HepG2 (cell line): ENCODE results near the gene TBC1D10B. TPM values are rescaled to one million over a fixed set of nuclear protein-coding genes. Genes with fewer than 3 reads are reported as not detected.

Experiments
- BATF2 ChIP-seq: sonication (generic); formaldehyde crosslinking; IDR thresholded peaks from 2 replicates; pipeline ENCODE4 v1.8.0; 2022; ENCODE audit warnings: mild to moderate bottlenecking, missing genetic modification reagents, moderate library complexity
- CSRNP1 ChIP-seq: sonication (generic); formaldehyde crosslinking; IDR thresholded peaks from 2 replicates; pipeline ENCODE4 v1.8.1; 2023; ENCODE audit warnings: mild to moderate bottlenecking, missing genetic modification reagents
- GATAD2A ChIP-seq: IDR thresholded peaks from 2 replicates; pipeline ENCODE4 v1.6.1; 2016
- NFE2L1 ChIP-seq: sonication (generic); formaldehyde crosslinking; IDR thresholded peaks from 2 replicates; pipeline ENCODE4 v1.4.0; 2020; ENCODE audit warnings: missing genetic modification reagents, mild to moderate bottlenecking, borderline replicate concordance
- TFDP1 ChIP-seq: IDR thresholded peaks from 2 replicates; pipeline ENCODE4 v1.6.1; 2016; ENCODE audit warnings: missing compliant biosample characterization, missing genetic modification reagents, borderline replicate concordance
- U2AF1 ChIP-seq: fragments of 200-400 bp; formaldehyde crosslinking; optimal IDR thresholded peaks from 2 replicates; pipeline ENCODE3; 2017; ENCODE audit warnings: mild to moderate bottlenecking, low read depth, low read length
- ZFP91 ChIP-seq: sonication (generic); formaldehyde crosslinking; IDR thresholded peaks from 2 replicates; pipeline ENCODE4 v1.9.0; 2022; ENCODE audit warnings: missing genetic modification reagents, mild to moderate bottlenecking, borderline replicate concordance
- ZNF282 ChIP-seq: fragments of 450-650 bp; IDR thresholded peaks from 2 replicates; pipeline ENCODE4 v1.6.1; 2018; ENCODE audit not compliant: partially characterized antibody
- ZNF530 ChIP-seq: sonication (generic); formaldehyde crosslinking; IDR thresholded peaks from 2 replicates; pipeline ENCODE4 v1.5.0; 2020; ENCODE audit warnings: low read depth, mild to moderate bottlenecking, missing genetic modification reagents
- ZNF572 ChIP-seq: sonication (generic); formaldehyde crosslinking; IDR thresholded peaks from 2 replicates; pipeline ENCODE4 v1.5.1; 2020; ENCODE audit warnings: mild to moderate bottlenecking, missing genetic modification reagents
- ZNF616 ChIP-seq: sonication (generic); formaldehyde crosslinking; IDR thresholded peaks from 2 replicates; pipeline ENCODE4 v1.5.0; 2020; ENCODE audit warnings: low read depth, mild to moderate bottlenecking, missing genetic modification reagents
- ZNF619 ChIP-seq: sonication (generic); formaldehyde crosslinking; IDR thresholded peaks from 2 replicates; pipeline ENCODE4 v1.4.0; 2020; ENCODE audit warnings: mild to moderate bottlenecking, missing genetic modification reagents
- ZNF737 ChIP-seq: sonication (generic); formaldehyde crosslinking; IDR thresholded peaks from 2 replicates; pipeline ENCODE4 v1.5.0; 2020; ENCODE audit warnings: missing genetic modification reagents, mild to moderate bottlenecking, borderline replicate concordance
- ZNF766 ChIP-seq: sonication (generic); formaldehyde crosslinking; IDR thresholded peaks from 2 replicates; pipeline ENCODE4 v1.5.0; 2020; ENCODE audit warnings: missing genetic modification reagents, borderline replicate concordance
- polyA plus RNA-seq, 8 experiments: library from polyadenylated mRNA; depleted of rRNA in 3 of 8; stranded (reverse) in 7 of 8; unstranded in 1 of 8; fragments of >200 nt; fragmentation: Illumina TruSeq in 4 of 8; extraction: Trizol in 4 of 8; gene quantifications; 2 replicates each; pipeline versions ENCODE4 v1.2.1 to v1.2.3, GENCODE V29; 2011 to 2016; ENCODE audit warnings: low read depth in 4 of 8, missing spikeins in 1 of 8, mixed read lengths in 1 of 8; ENCODE audit not compliant: insufficient read depth in 1 of 8
- total RNA-seq, 5 experiments: library from RNA; depleted of rRNA; stranded (reverse); fragments of >200 nt; fragmentation: Illumina TruSeq; extraction: Trizol; gene quantifications; 2 replicates each; pipeline ENCODE4 v1.2.3, GENCODE V29; 2016; ENCODE audit warnings: low read depth in 1 of 5
- TF ChIP-seq, protein P1 (sequence below): IDR thresholded peaks from 2 replicates; pipeline ENCODE4 v1.4.0; 2020; ENCODE audit warnings: mild to moderate bottlenecking, missing genetic modification reagents
- TF ChIP-seq, protein P2 (sequence below): sonication (generic); formaldehyde crosslinking; IDR thresholded peaks from 2 replicates; pipeline ENCODE4 v1.4.0; 2020; ENCODE audit warnings: missing genetic modification reagents
- TF ChIP-seq, protein P3 (sequence below): IDR thresholded peaks from 2 replicates; pipeline ENCODE4 v1.6.1; 2016

The TBC1D10B gene
- total and polyA plus RNA-seq, 2 of the 13 experiments (the other 11 are each of a cell fraction or from before 2014, with no cell fraction given) = 15.7 to 24.8 TPM

GRCh38 chr16:30355144-30355953 lies 14.9 kb downstream of the TBC1D10B start, which contains the start of gene CD2BP2 (continued):
- TF ChIP-seq, protein P1, sequence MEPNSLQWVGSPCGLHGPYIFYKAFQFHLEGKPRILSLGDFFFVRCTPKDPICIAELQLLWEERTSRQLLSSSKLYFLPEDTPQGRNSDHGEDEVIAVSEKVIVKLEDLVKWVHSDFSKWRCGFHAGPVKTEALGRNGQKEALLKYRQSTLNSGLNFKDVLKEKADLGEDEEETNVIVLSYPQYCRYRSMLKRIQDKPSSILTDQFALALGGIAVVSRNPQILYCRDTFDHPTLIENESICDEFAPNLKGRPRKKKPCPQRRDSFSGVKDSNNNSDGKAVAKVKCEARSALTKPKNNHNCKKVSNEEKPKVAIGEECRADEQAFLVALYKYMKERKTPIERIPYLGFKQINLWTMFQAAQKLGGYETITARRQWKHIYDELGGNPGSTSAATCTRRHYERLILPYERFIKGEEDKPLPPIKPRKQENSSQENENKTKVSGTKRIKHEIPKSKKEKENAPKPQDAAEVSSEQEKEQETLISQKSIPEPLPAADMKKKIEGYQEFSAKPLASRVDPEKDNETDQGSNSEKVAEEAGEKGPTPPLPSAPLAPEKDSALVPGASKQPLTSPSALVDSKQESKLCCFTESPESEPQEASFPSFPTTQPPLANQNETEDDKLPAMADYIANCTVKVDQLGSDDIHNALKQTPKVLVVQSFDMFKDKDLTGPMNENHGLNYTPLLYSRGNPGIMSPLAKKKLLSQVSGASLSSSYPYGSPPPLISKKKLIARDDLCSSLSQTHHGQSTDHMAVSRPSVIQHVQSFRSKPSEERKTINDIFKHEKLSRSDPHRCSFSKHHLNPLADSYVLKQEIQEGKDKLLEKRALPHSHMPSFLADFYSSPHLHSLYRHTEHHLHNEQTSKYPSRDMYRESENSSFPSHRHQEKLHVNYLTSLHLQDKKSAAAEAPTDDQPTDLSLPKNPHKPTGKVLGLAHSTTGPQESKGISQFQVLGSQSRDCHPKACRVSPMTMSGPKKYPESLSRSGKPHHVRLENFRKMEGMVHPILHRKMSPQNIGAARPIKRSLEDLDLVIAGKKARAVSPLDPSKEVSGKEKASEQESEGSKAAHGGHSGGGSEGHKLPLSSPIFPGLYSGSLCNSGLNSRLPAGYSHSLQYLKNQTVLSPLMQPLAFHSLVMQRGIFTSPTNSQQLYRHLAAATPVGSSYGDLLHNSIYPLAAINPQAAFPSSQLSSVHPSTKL (CRISPR knock-in tag) = no peak; the same call in 1 of the 2 replicates
- TF ChIP-seq GATAD2A (CRISPR knock-in tag) (no peak), U2AF1 (peak; percentile 96), ZNF737 (CRISPR knock-in tag) (no peak), ZNF619 (CRISPR knock-in tag) (no peak), ZNF616 (no peak; the same call in 1 of the 2 replicates), ZNF572 (CRISPR knock-in tag) (peak; percentile 37; the same call in 1 of the 2 replicates), ZNF766 (CRISPR knock-in tag) (peak; percentile 59; the same call in 1 of the 2 replicates), CSRNP1 (CRISPR knock-in tag) (peak; percentile 95), ZFP91 (peak; percentile 99), BATF2 (CRISPR knock-in tag) (0 out of 2 replicates have a peak, but pooled peaks have one; percentile 76), TFDP1 (CRISPR knock-in tag) (peak; percentile 98), NFE2L1 (CRISPR knock-in tag) (no peak), ZNF282 (no peak), ZNF530 (no peak)
- TF ChIP-seq, protein P2, sequence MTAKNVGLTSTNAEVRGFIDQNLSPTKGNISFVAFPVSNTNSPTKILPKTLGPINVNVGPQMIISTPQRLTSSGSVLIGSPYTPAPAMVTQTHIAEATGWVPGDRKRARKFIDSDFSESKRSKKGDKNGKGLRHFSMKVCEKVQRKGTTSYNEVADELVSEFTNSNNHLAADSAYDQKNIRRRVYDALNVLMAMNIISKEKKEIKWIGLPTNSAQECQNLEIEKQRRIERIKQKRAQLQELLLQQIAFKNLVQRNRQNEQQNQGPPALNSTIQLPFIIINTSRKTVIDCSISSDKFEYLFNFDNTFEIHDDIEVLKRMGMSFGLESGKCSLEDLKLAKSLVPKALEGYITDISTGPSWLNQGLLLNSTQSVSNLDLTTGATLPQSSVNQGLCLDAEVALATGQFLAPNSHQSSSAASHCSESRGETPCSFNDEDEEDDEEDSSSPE (CRISPR knock-in tag) = peak; percentile 98
- TF ChIP-seq, protein P3, sequence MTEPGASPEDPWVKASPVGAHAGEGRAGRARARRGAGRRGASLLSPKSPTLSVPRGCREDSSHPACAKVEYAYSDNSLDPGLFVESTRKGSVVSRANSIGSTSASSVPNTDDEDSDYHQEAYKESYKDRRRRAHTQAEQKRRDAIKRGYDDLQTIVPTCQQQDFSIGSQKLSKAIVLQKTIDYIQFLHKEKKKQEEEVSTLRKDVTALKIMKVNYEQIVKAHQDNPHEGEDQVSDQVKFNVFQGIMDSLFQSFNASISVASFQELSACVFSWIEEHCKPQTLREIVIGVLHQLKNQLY = peak; percentile 61
